GM12878 (cell line): ENCODE measurements around the gene UGGT2. TPM values are rescaled to one million over a fixed set of nuclear protein-coding genes. Genes with fewer than 3 reads are reported as not detected.

Experiments used
- ATAC-seq: fragments of 200-7000 bp; cut with Tn5 transposase; 3 replicates; pipeline ENCODE4 v1.9.1; 2020; ENCODE audit warnings: mild to moderate bottlenecking, moderate library complexity
- BruUV-seq: library from RNA; stranded (reverse); fragments of 400-500 nt; replicated peaks from 2 replicates; lab custom pipeline; 2021; lab: Mats Ljungman, UMichigan
- CTCF ChIA-PET: fragments of 300-600 bp; sonication (Branson Sonifier 250); formaldehyde crosslinking; extraction: SDS; loops from one replicate; lab custom pipeline; 2021; ENCODE audit warnings: inconsistent platforms; lab: Yijun Ruan, JAX
- POLR2A ChIA-PET: fragments of 350-600 bp; formaldehyde crosslinking; extraction: SDS; loops from one replicate; lab custom pipeline; 2021; ENCODE audit warnings: inconsistent platforms; lab: Charles Lee
- RAD21 ChIA-PET: fragments of 300-600 bp; sonication (Branson Sonifier 250); formaldehyde crosslinking; loops from one replicate; lab custom pipeline; 2023; ENCODE audit warnings: antibody characterized with exemption; ENCODE audit not compliant: unreplicated experiment; lab: Charles Lee
- SMC1A ChIA-PET: fragments of 300-600 bp; sonication (Branson Sonifier 250); formaldehyde crosslinking; loops from one replicate; lab custom pipeline; 2023; ENCODE audit not compliant: unreplicated experiment, uncharacterized antibody; lab: Charles Lee
- DNase-seq: peaks from one replicate; pipeline ENCODE4 v3.0.0-alpha.2; 2011; ENCODE audit warnings: low read depth, low spot score
- FAIRE-seq: peaks from 3 replicates; lab custom pipeline; 2011; peaks lifted over from hg19 to GRCh38; lab: Jason Lieb, UNC
- H2AFZ ChIP-seq: 2 replicates; pipeline ENCODE4 v1.6.0; 2011; ENCODE audit warnings: low read depth, low read length, control low read depth; ENCODE audit not compliant: control insufficient read depth
- H3K27ac ChIP-seq: 2 replicates; pipeline ENCODE4 v1.5.1; 2011; ENCODE audit warnings: control low read depth; ENCODE audit not compliant: control insufficient read depth, insufficient read depth
- H3K27me3 ChIP-seq, 2 experiments: replicated peaks in 1 of 2; 2 replicates each; pipeline versions ENCODE4 v1.6.0 to v1.6.1; 2011; ENCODE audit warnings: low read length in 1 of 2; ENCODE audit not compliant: control insufficient read depth in 2 of 2, insufficient read depth in 2 of 2
- H3K36me3 ChIP-seq, 2 experiments: 2 replicates each; pipeline ENCODE4 v1.5.1; 2011; ENCODE audit warnings: low read length in 1 of 2; ENCODE audit not compliant: control insufficient read depth in 2 of 2, insufficient read depth in 2 of 2
- H3K4me1 ChIP-seq: 2 replicates; pipeline ENCODE4 v1.6.1; 2011; ENCODE audit warnings: mild to moderate bottlenecking, low read length, moderate library complexity, mixed read lengths; ENCODE audit not compliant: control insufficient read depth, insufficient read depth
- H3K4me2 ChIP-seq: 2 replicates; pipeline ENCODE4 v1.6.0; 2011; ENCODE audit warnings: control low read depth; ENCODE audit not compliant: control insufficient read depth, insufficient read depth
- H3K4me3 ChIP-seq: fragments of 200-600 bp; sonication (generic); 2 replicates; pipeline ENCODE4 v1.5.1; 2016
- H3K79me2 ChIP-seq: 2 replicates; pipeline ENCODE4 v1.6.0; 2011; ENCODE audit warnings: low read length; ENCODE audit not compliant: control insufficient read depth, insufficient read depth
- H3K9ac ChIP-seq: 2 replicates; pipeline ENCODE4 v1.8.0; 2011; ENCODE audit warnings: low read length, control low read depth, mixed read lengths; ENCODE audit not compliant: control insufficient read depth, insufficient read depth
- H3K9me3 ChIP-seq: replicated peaks from 3 replicates; pipeline ENCODE4 v1.5.1; 2011; ENCODE audit warnings: mild to moderate bottlenecking, low read length; ENCODE audit not compliant: control insufficient read depth, insufficient read depth
- H4K20me1 ChIP-seq: 2 replicates; pipeline ENCODE4 v1.6.0; 2011; ENCODE audit not compliant: control insufficient read depth, insufficient read depth
- ETV6 ChIP-seq, 2 experiments: fragments of 450-650 bp in 1 of 2; IDR thresholded peaks in 1 of 2; conservative IDR thresholded peaks in 1 of 2; 2 replicates each; pipeline ENCODE4 v1.6.1; 2014; ENCODE audit warnings: antibody characterized with exemption in 1 of 2, borderline replicate concordance in 1 of 2, low read depth in 1 of 2, mild to moderate bottlenecking in 1 of 2, moderate library complexity in 1 of 2
- HDAC2 ChIP-seq: fragments of 200-600 bp; sonication (generic); IDR thresholded peaks from 2 replicates; pipeline ENCODE4 v1.6.1; 2017
- NR2C1 ChIP-seq: fragments of 450-650 bp; IDR thresholded peaks from 2 replicates; pipeline ENCODE4 v1.6.1; 2017; ENCODE audit warnings: antibody characterized with exemption, mild to moderate bottlenecking, moderate library complexity
- PML ChIP-seq: IDR thresholded peaks from 2 replicates; pipeline ENCODE4 v1.6.1; 2012; ENCODE audit warnings: low read length, inconsistent platforms
- POLR2AphosphoS2 ChIP-seq: IDR thresholded peaks from 2 replicates; pipeline ENCODE4 v1.6.1; 2011; ENCODE audit warnings: low read depth, mild to moderate bottlenecking, low read length, improper control_type of control experiment, moderate library complexity
- SREBF1 ChIP-seq: IDR thresholded peaks from 2 replicates; pipeline ENCODE4 v1.6.1; 2012; ENCODE audit warnings: mild to moderate bottlenecking, low read length
- STAT1 ChIP-seq: fragments of 450-650 bp; conservative IDR thresholded peaks from 2 replicates; pipeline ENCODE4 v1.6.1; 2014; ENCODE audit warnings: antibody characterized with exemption, mild to moderate bottlenecking
- TBL1XR1 ChIP-seq: IDR thresholded peaks from 2 replicates; pipeline ENCODE4 v1.6.1; 2012; ENCODE audit warnings: low read depth, low read length, improper control_type of control experiment
- USF2 ChIP-seq: IDR thresholded peaks from 2 replicates; pipeline ENCODE4 v1.6.1; 2011; ENCODE audit warnings: low read depth, low read length, improper control_type of control experiment, borderline replicate concordance
- YBX1 ChIP-seq: fragments of 450-650 bp; IDR thresholded peaks from 2 replicates; pipeline ENCODE4 v1.6.1; 2016; ENCODE audit warnings: antibody characterized with exemption
- ZNF207 ChIP-seq: fragments of 450-650 bp; IDR thresholded peaks from 2 replicates; pipeline ENCODE4 v1.6.1; 2014; ENCODE audit warnings: antibody characterized with exemption, mild to moderate bottlenecking, borderline replicate concordance
- WGBS: methylation state at CpG from one replicate; pipeline ENCODE4 v1.1.6; 2016; ENCODE audit warnings: low lambda C conversion rate; ENCODE audit not compliant: insufficient replicate concordance, insufficient coverage; ENCODE audit errors: missing lambda C conversion rate; 5-methylcytosine and 5-hydroxymethylcytosine counted together
- in situ Hi-C: fragments of 300-500 bp; cut with MboI; formaldehyde crosslinking; loops from 9 replicates; pipeline ENCODE4 v1.14.3; 2018; ENCODE audit warnings: mixed read lengths
- intact Hi-C: fragments of 100-400 bp; cut with micrococcal nuclease; formaldehyde crosslinking; loops from one replicate; pipeline ENCODE4 v1.14.2; 2022; ENCODE audit not compliant: unreplicated experiment
- polyA plus RNA-seq, 11 experiments: library from polyadenylated mRNA; depleted of rRNA in 4 of 11; unstranded in 6 of 11; stranded (reverse) in 5 of 11; fragments of >200 nt; fragmentation: Nextera tagmentation in 4 of 11; fragmentation: Illumina TruSeq in 1 of 11; extraction: Ambion mirVana in 4 of 11; extraction: Trizol in 1 of 11; gene quantifications; 1 replicate in 1 of 11; 2 replicates in 10 of 11; pipeline versions ENCODE4 v1.2.1 to v1.2.3, GENCODE V29; 2011 to 2016; ENCODE audit warnings: inconsistent platforms in 2 of 11, missing spikeins in 2 of 11, low read depth in 1 of 11
- total RNA-seq, 4 experiments: library from RNA; depleted of rRNA in 3 of 4; stranded (reverse); fragments of >200 nt in 3 of 4; fragmentation: Illumina TruSeq in 1 of 4; extraction: Trizol in 1 of 4; gene quantifications; 2 replicates each; pipeline versions ENCODE4 v1.2.1 to v1.2.3, GENCODE V29; 2013 to 2021
- TF ChIP-seq, protein P1 (sequence below), 3 experiments: IDR thresholded peaks in 2 of 3; conservative IDR thresholded peaks in 1 of 3; 2 replicates each; pipeline ENCODE4 v1.5.1; 2011; ENCODE audit warnings: low read depth in 3 of 3, low read length in 3 of 3, mild to moderate bottlenecking in 3 of 3, control low read depth in 2 of 3, moderate library complexity in 2 of 3, inconsistent platforms in 1 of 3, mixed read lengths in 1 of 3; ENCODE audit not compliant: control insufficient read depth in 2 of 3, insufficient read depth in 1 of 3; ENCODE audit errors: extremely low read depth in 1 of 3

The UGGT2 gene
- total and polyA plus RNA-seq, 10 of the 15 experiments (the other 5 are each of a cell fraction or from before 2014, with no cell fraction given): 4.9 to 29.0 (median 17.3) TPM

DNA sequence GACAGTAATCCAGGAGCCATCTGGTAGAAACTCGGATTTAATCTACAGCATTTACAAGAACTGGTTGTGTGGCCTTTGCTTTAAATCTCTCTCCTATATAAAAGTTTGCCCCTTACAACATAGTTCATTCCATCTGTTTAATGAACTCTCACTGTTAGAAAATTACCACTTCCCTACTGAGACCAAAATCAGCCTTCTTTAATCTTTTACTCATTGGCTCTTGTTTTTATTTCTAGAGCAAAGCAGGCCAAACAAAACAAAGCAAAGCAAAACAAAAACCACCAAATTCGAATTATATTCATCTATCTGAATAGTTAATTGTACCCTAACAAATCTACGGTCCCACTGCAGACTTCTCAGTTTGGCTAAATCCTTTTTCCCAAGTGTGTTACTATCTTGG is 127.0 kb downstream of the UGGT2 start:
- 86% methylated on average over 3 of the region's 3 CpGs for WGBS
- SMC1A ChIA-PET: no interaction called here
- DNase-seq: no peak

More for the DNA sequence above, 127.0 kb downstream of the UGGT2 start:
- H3K27me3 ChIP-seq: no peaks in the 10 kb centered on the region
- no peak overlapping the region for H3K4me2 ChIP-seq
- TF ChIP-seq HDAC2: no peak
- TF ChIP-seq, protein P1, sequence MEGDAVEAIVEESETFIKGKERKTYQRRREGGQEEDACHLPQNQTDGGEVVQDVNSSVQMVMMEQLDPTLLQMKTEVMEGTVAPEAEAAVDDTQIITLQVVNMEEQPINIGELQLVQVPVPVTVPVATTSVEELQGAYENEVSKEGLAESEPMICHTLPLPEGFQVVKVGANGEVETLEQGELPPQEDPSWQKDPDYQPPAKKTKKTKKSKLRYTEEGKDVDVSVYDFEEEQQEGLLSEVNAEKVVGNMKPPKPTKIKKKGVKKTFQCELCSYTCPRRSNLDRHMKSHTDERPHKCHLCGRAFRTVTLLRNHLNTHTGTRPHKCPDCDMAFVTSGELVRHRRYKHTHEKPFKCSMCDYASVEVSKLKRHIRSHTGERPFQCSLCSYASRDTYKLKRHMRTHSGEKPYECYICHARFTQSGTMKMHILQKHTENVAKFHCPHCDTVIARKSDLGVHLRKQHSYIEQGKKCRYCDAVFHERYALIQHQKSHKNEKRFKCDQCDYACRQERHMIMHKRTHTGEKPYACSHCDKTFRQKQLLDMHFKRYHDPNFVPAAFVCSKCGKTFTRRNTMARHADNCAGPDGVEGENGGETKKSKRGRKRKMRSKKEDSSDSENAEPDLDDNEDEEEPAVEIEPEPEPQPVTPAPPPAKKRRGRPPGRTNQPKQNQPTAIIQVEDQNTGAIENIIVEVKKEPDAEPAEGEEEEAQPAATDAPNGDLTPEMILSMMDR (IDR thresholded peaks at IDR 0.05 in 2 of 3, conservative IDR thresholded peaks at IDR 0.05 in 1 of 3; ENCODE audit: control insufficient read depth in 2 of 3, extremely low read depth in 1 of 3, insufficient read depth in 1 of 3, low read depth in 3 of 3, low read length in 3 of 3): no peak
- TF ChIP-seq TBL1XR1: no peak
- no peak for TF ChIP-seq ETV6 (conservative IDR thresholded peaks at IDR 0.05 in 1 of 2, IDR thresholded peaks at IDR 0.05 in 1 of 2; ENCODE audit: borderline replicate concordance in 1 of 2, low read depth in 1 of 2)
- TF ChIP-seq STAT1: no peak
- TF ChIP-seq POLR2AphosphoS2: no peak
- no peak for TF ChIP-seq USF2
- TF ChIP-seq SREBF1: no peak
- no peak for TF ChIP-seq NR2C1
- TF ChIP-seq PML: no peak
- TF ChIP-seq YBX1: no peak
- no peak for TF ChIP-seq ZNF207
- H4K20me1 ChIP-seq: no peaks in the 10 kb centered on the region
- H3K4me3 ChIP-seq: no peak overlapping the region
- no peak overlapping the region for H3K9ac ChIP-seq
- in situ Hi-C loops: no loop called here
- ChIA-PET POLR2A (no interaction called here), RAD21 (no interaction called here), CTCF (no interaction called here)
- ATAC-seq (no peak), FAIRE-seq (no peak)
- no peak overlapping the region for H3K27ac ChIP-seq
- H2AFZ ChIP-seq: no peak overlapping the region
- no TSS peak for BruUV-seq
- peaks cover 3% of the 10 kb centered on the region; the same call in 2 of the 3 replicates for H3K9me3 ChIP-seq
- H3K4me1 ChIP-seq: no peaks in the 10 kb centered on the region
- intact Hi-C loops: no loop called here
- no peaks in the 10 kb centered on the region for H3K79me2 ChIP-seq
- no peaks in the 10 kb centered on the region for H3K36me3 ChIP-seq
